Measurements from ENCODE around the gene DMXL2. TPM values are rescaled to one million over a fixed set of nuclear protein-coding genes. Genes with fewer than 3 reads are reported as not detected.
"Not testable (repeated sequence)": the region's sequence is repeated elsewhere in the genome, so short reads cannot be mapped to it uniquely, and the experiment has no call there.

Gene DMXL2
- total RNA-seq, 1 experiment from 2014 or later, result 37.3 TPM

- BruUV-seq (replicated peaks); DNase-seq (ENCODE audit: low read depth, low spot score); POLR2A ChIA-PET: not testable (repeated sequence)
Observed at GRCh38 chr15:51568939-51569784, 53.4 kb downstream of the DMXL2 start.

GRCh38 chr15:51561271-51561670 is 61.3 kb downstream of the DMXL2 start:
- no TSS peak for BruUV-seq (replicated peaks)
- Histone ChIP-seq H3K27me3 (ENCODE audit: control insufficient read depth, insufficient read depth, low read length) (no peaks in the 10 kb centered on the region), H3K27ac (ENCODE audit: low read length) (no peak overlapping the region), H3K4me1 (ENCODE audit: control insufficient read depth, insufficient read depth, low read length) (no peaks in the 10 kb centered on the region), H3K36me3 (ENCODE audit: control insufficient read depth, insufficient read depth, low read length) (no peaks in the 10 kb centered on the region), H3K9me3 (ENCODE audit: control insufficient read depth, insufficient read depth, low read depth, low read length) (no peaks in the 10 kb centered on the region), H3K4me3 (ENCODE audit: low read depth in 2 of 2, low read length in 2 of 2) (no peak overlapping the region)
- in situ Hi-C loops (cut with HindIII; ENCODE audit: low pct_unique_long_range_greater_than_20kb, low sequenced_read_pairs), result no loop called here
- POLR2A ChIA-PET, result no interaction called here
- ATAC-seq, result no peak
- intact Hi-C loops (cut with micrococcal nuclease; ENCODE audit: unreplicated experiment), result no loop called here
- no peak for DNase-seq (ENCODE audit: low read depth, low spot score)
- CTCF ChIA-PET, result no interaction called here
- TF ChIP-seq REST (IDR thresholded peaks at IDR 0.05; ENCODE audit: insufficient read depth in 1 of 2, low read depth in 2 of 2, low read length in 1 of 2) (no peak), POLR2AphosphoS5 (IDR thresholded peaks at IDR 0.05; ENCODE audit: low read depth, low read length) (no peak), TCF7L2 (IDR thresholded peaks at IDR 0.05; ENCODE audit: low read depth, low read length) (no peak), SIN3A (IDR thresholded peaks at IDR 0.05; ENCODE audit: borderline replicate concordance, insufficient read depth, low read depth, low read length) (no peak), CTCF (IDR thresholded peaks at IDR 0.05) (no peak)

More at GRCh38 chr15:51568939-51569784, 53.4 kb downstream of the DMXL2 start:
- H3K9me3 ChIP-seq (ENCODE audit: control insufficient read depth, insufficient read depth, low read depth, low read length); H3K27ac ChIP-seq (ENCODE audit: low read length); CTCF ChIA-PET; in situ Hi-C loops (cut with HindIII; ENCODE audit: low pct_unique_long_range_greater_than_20kb, low sequenced_read_pairs); intact Hi-C loops (cut with micrococcal nuclease; ENCODE audit: unreplicated experiment); H3K4me3 ChIP-seq (ENCODE audit: low read depth in 2 of 2, low read length in 2 of 2); H3K36me3 ChIP-seq (ENCODE audit: control insufficient read depth, insufficient read depth, low read length); ATAC-seq; H3K27me3 ChIP-seq (ENCODE audit: control insufficient read depth, insufficient read depth, low read length); H3K4me1 ChIP-seq (ENCODE audit: control insufficient read depth, insufficient read depth, low read length): not testable (repeated sequence)

GRCh38 chr15:51558876-51559275 is 63.7 kb downstream of the DMXL2 start:
- POLR2A ChIA-PET, result no interaction called here

More at GRCh38 chr15:51558876-51559275, 63.7 kb downstream of the DMXL2 start:
- no peak overlapping the region for H3K27ac ChIP-seq (ENCODE audit: low read length)
- no peaks in the 10 kb centered on the region for H3K9me3 ChIP-seq (ENCODE audit: control insufficient read depth, insufficient read depth, low read depth, low read length)
- DNase-seq (ENCODE audit: low read depth, low spot score) (no peak), ATAC-seq (no peak)
- TF ChIP-seq TCF7L2 (IDR thresholded peaks at IDR 0.05; ENCODE audit: low read depth, low read length) (no peak), POLR2AphosphoS5 (IDR thresholded peaks at IDR 0.05; ENCODE audit: low read depth, low read length) (no peak), REST (IDR thresholded peaks at IDR 0.05; ENCODE audit: insufficient read depth in 1 of 2, low read depth in 2 of 2, low read length in 1 of 2) (no peak), CTCF (IDR thresholded peaks at IDR 0.05) (no peak), SIN3A (IDR thresholded peaks at IDR 0.05; ENCODE audit: borderline replicate concordance, insufficient read depth, low read depth, low read length) (no peak)
- no peaks in the 10 kb centered on the region for H3K27me3 ChIP-seq (ENCODE audit: control insufficient read depth, insufficient read depth, low read length)
- CTCF ChIA-PET, result no interaction called here
- in situ Hi-C loops (cut with HindIII; ENCODE audit: low pct_unique_long_range_greater_than_20kb, low sequenced_read_pairs) (no loop called here), intact Hi-C loops (cut with micrococcal nuclease; ENCODE audit: unreplicated experiment) (no loop called here)
- BruUV-seq (replicated peaks), result no TSS peak
- H3K36me3 ChIP-seq (ENCODE audit: control insufficient read depth, insufficient read depth, low read length), result no peaks in the 10 kb centered on the region
- no peak overlapping the region for H3K4me3 ChIP-seq (ENCODE audit: low read depth in 2 of 2, low read length in 2 of 2)
- no peaks in the 10 kb centered on the region for H3K4me1 ChIP-seq (ENCODE audit: control insufficient read depth, insufficient read depth, low read length)

Measured in Panc1 (cell line).